ENCODE data around the gene COPZ1. TPM values are rescaled to one million over a fixed set of nuclear protein-coding genes. Genes with fewer than 3 reads are reported as not detected.

COPZ1 gene
- total and polyA plus RNA-seq, 9 of the 15 experiments (the other 6 are each of a cell fraction or from before 2014, with no cell fraction given) = 137 to 487 (median 233) TPM

GRCh38 chr12:54368709-54369596 lies 44.0 kb downstream of the COPZ1 start (continued):
- TF ChIP-seq ZBTB11 (CRISPR knock-in tag; IDR thresholded peaks at IDR 0.05) (0 out of 6 replicates have a peak, but pooled peaks of 1 of the 3 experiments have one; percentile 41), NCOA2 (IDR thresholded peaks at IDR 0.05; ENCODE audit: partially characterized antibody in 2 of 2) (no peak), HMBOX1 (IDR thresholded peaks at IDR 0.05) (no peak), E2F4 (CRISPR knock-in tag; IDR thresholded peaks at IDR 0.05; ENCODE audit: low read depth) (no peak), SRSF3 (IDR thresholded peaks at IDR 0.05; ENCODE audit: insufficient read depth, low read length) (no peak), ZSCAN32 (CRISPR knock-in tag; IDR thresholded peaks at IDR 0.05) (no peak), GABPB1 (CRISPR knock-in tag; IDR thresholded peaks at IDR 0.05) (peak; percentile 61; the same call in 1 of the 2 replicates), EP400 (IDR thresholded peaks at IDR 0.05) (peak; percentile 60; the same call in 1 of the 2 replicates), NCOA1 (IDR thresholded peaks at IDR 0.05; ENCODE audit: low read depth) (0 out of 2 replicates have a peak, but pooled peaks have one; percentile 33), CREB1 (IDR thresholded peaks at IDR 0.05) (peak; percentile 37; the same call in 1 of the 2 replicates), CREB1 (CRISPR knock-in tag; IDR thresholded peaks at IDR 0.05) (0 out of 2 replicates have a peak, but pooled peaks have one; percentile 15), FIP1L1 (IDR thresholded peaks at IDR 0.05; ENCODE audit: low read depth, low read length, poor library complexity, severe bottlenecking) (peak; percentile 19), ZNF518B (CRISPR knock-in tag; IDR thresholded peaks at IDR 0.05) (no peak)
- TF ChIP-seq, protein P1, sequence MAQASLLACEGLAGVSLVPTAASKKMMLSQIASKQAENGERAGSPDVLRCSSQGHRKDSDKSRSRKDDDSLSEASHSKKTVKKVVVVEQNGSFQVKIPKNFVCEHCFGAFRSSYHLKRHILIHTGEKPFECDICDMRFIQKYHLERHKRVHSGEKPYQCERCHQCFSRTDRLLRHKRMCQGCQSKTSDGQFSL (CRISPR knock-in tag; IDR thresholded peaks at IDR 0.05) = no peak
- TF ChIP-seq, protein P1 (tag; IDR thresholded peaks at IDR 0.05) = no peak
